Activated naive CD8-positive, alpha-beta T cell treated with anti-CD3 and anti-CD28 coated beads, Interleukin-2, amount 10 ng/mL, durations not matched to agents 7 days and 5 days (primary cell): ENCODE data around the gene MYOG. TPM values are rescaled to one million over a fixed set of nuclear protein-coding genes. Genes with fewer than 3 reads are reported as not detected.

ENCODE experiments used
- ATAC-seq: fragments of 150-1000 bp; cut with Tn5 transposase; one replicate; pipeline ENCODE4 v1.10.0; 2021; ENCODE audit warnings: low read depth, moderate library complexity
- POLR2A ChIA-PET: fragments of 350-600 bp; sonication (Branson Sonifier 250); formaldehyde crosslinking; loops from one replicate; lab custom pipeline; 2021; ENCODE audit warnings: antibody characterized with exemption; lab: Charles Lee
- DNase-seq: peaks from one replicate; pipeline ENCODE4 v3.0.0; 2021
- H3K27ac Mint-ChIP-seq: one replicate; pipeline ENCODE4 v1.8.0; 2022; ENCODE audit warnings: mild to moderate bottlenecking, mixed read lengths
- H3K27me3 Mint-ChIP-seq: one replicate; pipeline ENCODE4 v1.8.0; 2022; ENCODE audit warnings: mild to moderate bottlenecking, moderate library complexity, mixed read lengths
- H3K36me3 Mint-ChIP-seq: one replicate; pipeline ENCODE4 v1.8.0; 2021; ENCODE audit warnings: mild to moderate bottlenecking, mixed read lengths
- H3K4me1 Mint-ChIP-seq: one replicate; pipeline ENCODE4 v1.8.0; 2021; ENCODE audit warnings: mixed read lengths
- H3K4me3 Mint-ChIP-seq: one replicate; pipeline ENCODE4 v1.8.0; 2022; ENCODE audit warnings: mild to moderate bottlenecking, moderate library complexity, mixed read lengths
- H3K9me3 Mint-ChIP-seq: one replicate; pipeline ENCODE4 v1.8.0; 2021; ENCODE audit warnings: mixed read lengths
- total RNA-seq, 2 experiments: library from RNA; stranded (reverse); gene quantifications; one replicate each; pipeline ENCODE4 v1.2.3, GENCODE V29; 2021

The MYOG gene
- total RNA-seq, 2 experiments from 2014 or later = not detected

- H3K36me3 Mint-ChIP-seq = peaks cover 15% of the 10 kb centered on the region
Measured at GRCh38 chr1:203048555-203049051, 37.2 kb downstream of the MYOG start.

DNA sequence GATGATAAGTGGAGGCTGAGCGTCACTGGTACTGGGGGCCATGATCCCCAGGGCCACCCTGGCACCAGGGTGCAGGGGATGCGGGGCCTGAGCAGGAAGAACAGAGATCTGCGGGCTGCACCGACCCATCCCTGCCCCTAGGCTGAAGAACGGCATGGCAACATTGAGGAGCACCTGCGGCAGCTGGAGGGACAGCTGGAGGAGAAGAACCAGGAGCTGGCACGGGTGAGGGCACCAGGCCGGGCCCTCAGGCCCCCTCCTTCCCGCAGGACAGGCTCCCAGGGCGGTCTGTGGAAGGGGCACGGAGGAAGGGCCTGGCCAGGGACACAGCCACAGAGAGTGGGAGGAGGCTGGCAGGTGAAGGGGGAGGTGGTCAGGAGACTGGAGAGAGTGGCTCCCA, 37.7 kb downstream of the MYOG start:
- ATAC-seq = no peak
- H3K27ac Mint-ChIP-seq = no peak overlapping the region
- H3K27me3 Mint-ChIP-seq = no peaks in the 10 kb centered on the region
- peaks cover 15% of the 10 kb centered on the region for H3K36me3 Mint-ChIP-seq
- DNase-seq = no peak
- POLR2A ChIA-PET = no interaction called here
- H3K9me3 Mint-ChIP-seq = no peaks in the 10 kb centered on the region
- H3K4me1 Mint-ChIP-seq = no peaks in the 10 kb centered on the region
- no peak overlapping the region for H3K4me3 Mint-ChIP-seq

More at GRCh38 chr1:203048555-203049051, 37.2 kb downstream of the MYOG start:
- DNase-seq = no peak
- H3K4me1 Mint-ChIP-seq = no peaks in the 10 kb centered on the region
- no peaks in the 10 kb centered on the region for H3K27me3 Mint-ChIP-seq
- no peak overlapping the region for H3K27ac Mint-ChIP-seq
- H3K4me3 Mint-ChIP-seq = no peak overlapping the region
- POLR2A ChIA-PET = no interaction called here
- no peak for ATAC-seq
- H3K9me3 Mint-ChIP-seq = no peaks in the 10 kb centered on the region

DNA sequence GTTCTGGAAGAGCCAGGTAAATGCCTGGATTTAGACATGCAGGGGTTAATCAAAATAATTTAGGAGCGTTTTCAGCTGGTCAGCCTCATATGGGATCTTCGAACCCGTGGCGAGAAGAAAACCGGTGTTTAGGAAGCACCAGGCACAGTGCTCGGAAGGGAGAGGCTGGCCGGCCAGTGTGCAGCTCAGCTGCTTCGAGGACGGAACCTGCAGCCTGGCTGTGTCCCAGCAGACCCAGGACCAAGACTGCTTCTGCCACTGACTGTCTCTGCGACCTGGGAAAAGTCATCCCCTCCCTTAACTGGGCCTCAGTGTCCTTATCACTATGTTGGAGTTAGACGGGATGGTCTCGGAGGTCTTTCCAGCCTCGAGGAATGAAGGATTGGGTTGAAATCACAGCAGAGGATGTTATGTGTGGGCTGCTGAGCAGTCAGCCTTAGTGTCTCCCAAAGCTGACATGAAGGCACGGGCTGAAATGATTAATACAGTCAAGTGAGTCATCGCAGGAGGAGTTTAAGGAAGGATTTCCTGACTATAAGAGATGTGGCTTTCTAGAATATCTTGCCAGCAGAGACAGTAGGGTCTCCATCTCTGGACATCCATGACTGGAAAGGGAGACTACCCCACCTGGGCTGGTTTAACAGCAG, 38.7 kb downstream of the MYOG start:
- POLR2A ChIA-PET = no interaction called here
- Mint-ChIP-seq H3K4me3 (no peak overlapping the region), H3K27me3 (no peaks in the 10 kb centered on the region), H3K36me3 (peaks cover 15% of the 10 kb centered on the region), H3K9me3 (no peaks in the 10 kb centered on the region), H3K27ac (no peak overlapping the region), H3K4me1 (no peaks in the 10 kb centered on the region)
- no peak for DNase-seq
- ATAC-seq = no peak

GRCh38 chr1:203045821-203046594, 39.8 kb downstream of the MYOG start:
- POLR2A ChIA-PET = no interaction called here
- DNase-seq = no peak
- no peak overlapping the region for H3K27ac Mint-ChIP-seq
- no peak for ATAC-seq
- no peaks in the 10 kb centered on the region for H3K27me3 Mint-ChIP-seq
- peaks cover 1% of the 10 kb centered on the region for H3K4me1 Mint-ChIP-seq
- H3K36me3 Mint-ChIP-seq = peaks cover 12% of the 10 kb centered on the region
- H3K4me3 Mint-ChIP-seq = no peak overlapping the region
- H3K9me3 Mint-ChIP-seq = no peaks in the 10 kb centered on the region

- Mint-ChIP-seq H3K4me1 (peaks cover 1% of the 10 kb centered on the region), H3K9me3 (no peaks in the 10 kb centered on the region), H3K4me3 (no peak overlapping the region), H3K27me3 (no peaks in the 10 kb centered on the region), H3K27ac (no peak overlapping the region), H3K36me3 (peaks cover 10% of the 10 kb centered on the region)
- POLR2A ChIA-PET = no interaction called here
- DNase-seq (no peak), ATAC-seq (no peak)
Measured at GRCh38 chr1:203045336-203045735, 40.5 kb downstream of the MYOG start.

DNA sequence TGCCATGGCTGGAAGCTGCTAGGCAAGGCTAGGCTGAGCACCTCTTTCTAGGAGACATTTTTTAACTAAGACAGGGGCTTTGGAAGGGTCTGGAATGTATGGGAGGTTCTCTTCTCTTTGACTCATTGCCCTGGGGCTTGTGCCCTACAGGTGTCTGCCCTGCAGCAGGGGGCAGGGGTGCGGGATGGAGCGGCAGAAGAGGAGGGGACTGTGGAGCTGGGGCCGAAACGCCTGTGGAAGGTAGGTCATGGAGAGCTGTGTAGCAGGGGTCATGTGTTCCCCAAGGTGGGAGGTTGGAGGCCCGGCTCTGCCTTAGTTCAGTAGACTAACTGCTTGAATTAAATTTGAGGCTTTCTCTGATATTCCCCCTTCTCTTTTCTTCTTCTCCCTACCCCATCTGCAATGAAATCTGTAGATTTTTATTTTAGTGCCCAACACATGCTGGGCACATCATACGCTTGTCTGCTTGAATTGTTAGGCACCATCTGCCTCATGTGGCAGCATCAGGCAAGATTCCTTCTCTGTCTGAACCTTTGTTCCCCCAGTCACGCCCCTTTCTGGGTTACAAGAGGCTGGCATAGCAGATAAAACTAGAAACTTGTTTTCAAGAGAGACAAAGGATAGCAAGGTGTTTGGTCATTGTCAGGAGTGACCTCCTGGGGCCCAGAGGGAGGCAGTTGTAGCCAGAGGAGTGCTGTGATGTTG, 41.1 kb downstream of the MYOG start:
- no peak overlapping the region for H3K27ac Mint-ChIP-seq
- H3K4me3 Mint-ChIP-seq = no peak overlapping the region
- H3K36me3 Mint-ChIP-seq = peaks cover 6% of the 10 kb centered on the region
- no peaks in the 10 kb centered on the region for H3K27me3 Mint-ChIP-seq
- DNase-seq (no peak), ATAC-seq (no peak)
- H3K9me3 Mint-ChIP-seq = no peaks in the 10 kb centered on the region
- POLR2A ChIA-PET = no interaction called here
- peaks cover 1% of the 10 kb centered on the region for H3K4me1 Mint-ChIP-seq

DNA sequence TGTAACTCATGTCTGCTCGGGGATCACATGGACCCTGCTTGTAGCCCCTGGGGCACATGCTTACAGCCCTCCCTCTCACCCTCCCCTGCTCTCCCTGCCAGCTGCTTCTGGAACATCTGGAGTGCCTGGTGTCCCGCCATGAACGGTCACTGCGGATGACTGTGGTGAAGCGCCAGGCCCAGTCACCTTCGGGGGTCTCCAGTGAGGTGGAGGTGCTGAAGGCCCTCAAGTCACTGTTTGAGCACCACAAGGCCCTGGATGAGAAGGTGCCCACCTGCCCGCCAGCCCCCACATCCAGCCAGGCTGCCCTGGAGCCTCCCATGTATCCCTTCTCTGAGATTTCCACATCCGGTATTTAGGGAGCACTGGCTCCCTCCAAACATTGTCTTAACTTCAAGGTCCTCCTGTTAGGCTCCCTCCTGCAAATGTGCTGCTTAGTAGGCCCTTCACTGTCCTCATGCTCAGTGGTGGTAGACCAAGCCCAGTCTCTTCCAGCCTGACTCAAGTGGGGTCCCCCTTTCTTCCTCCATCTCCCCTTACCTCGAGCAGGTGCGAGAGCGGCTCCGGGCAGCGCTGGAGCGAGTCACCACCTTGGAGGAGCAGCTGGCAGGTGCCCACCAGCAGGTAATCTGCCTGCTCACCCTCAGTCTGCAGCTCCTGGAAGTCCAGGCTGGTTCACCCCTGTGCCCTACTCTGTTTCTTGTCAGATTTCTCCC, 41.8 kb downstream of the MYOG start:
- peak; percentile 23 for DNase-seq
- ATAC-seq = no peak
- H3K4me1 Mint-ChIP-seq = peaks cover 5% of the 10 kb centered on the region
- no peaks in the 10 kb centered on the region for H3K9me3 Mint-ChIP-seq
- no peak overlapping the region for H3K4me3 Mint-ChIP-seq
- no peaks in the 10 kb centered on the region for H3K27me3 Mint-ChIP-seq
- no peak overlapping the region for H3K27ac Mint-ChIP-seq
- peaks cover 10% of the 10 kb centered on the region for H3K36me3 Mint-ChIP-seq
- POLR2A ChIA-PET = no interaction called here

- H3K27ac Mint-ChIP-seq = no peak overlapping the region
- DNase-seq (no peak), ATAC-seq (no peak)
- peaks cover 5% of the 10 kb centered on the region for H3K36me3 Mint-ChIP-seq
- H3K4me1 Mint-ChIP-seq = peaks cover 12% of the 10 kb centered on the region
- H3K27me3 Mint-ChIP-seq = no peaks in the 10 kb centered on the region
- no peaks in the 10 kb centered on the region for H3K9me3 Mint-ChIP-seq
- POLR2A ChIA-PET = no interaction called here
- H3K4me3 Mint-ChIP-seq = no peak overlapping the region
Measured at GRCh38 chr1:203041351-203041932, 44.4 kb downstream of the MYOG start.

- H3K9me3 Mint-ChIP-seq = no peaks in the 10 kb centered on the region
- POLR2A ChIA-PET = interaction anchor here (1.4 kb wide), 1 partner anchor 132 kb away, joined by 4 read pairs; no protein-coding TSS in a partner anchor
- H3K36me3 Mint-ChIP-seq = peaks cover 5% of the 10 kb centered on the region
- peaks cover 13% of the 10 kb centered on the region for H3K4me1 Mint-ChIP-seq
- H3K27me3 Mint-ChIP-seq = no peaks in the 10 kb centered on the region
- no peak overlapping the region for H3K4me3 Mint-ChIP-seq
- DNase-seq = no peak
- no peak overlapping the region for H3K27ac Mint-ChIP-seq
- no peak for ATAC-seq
Measured at GRCh38 chr1:203040513-203041275, 45.1 kb downstream of the MYOG start.

DNA sequence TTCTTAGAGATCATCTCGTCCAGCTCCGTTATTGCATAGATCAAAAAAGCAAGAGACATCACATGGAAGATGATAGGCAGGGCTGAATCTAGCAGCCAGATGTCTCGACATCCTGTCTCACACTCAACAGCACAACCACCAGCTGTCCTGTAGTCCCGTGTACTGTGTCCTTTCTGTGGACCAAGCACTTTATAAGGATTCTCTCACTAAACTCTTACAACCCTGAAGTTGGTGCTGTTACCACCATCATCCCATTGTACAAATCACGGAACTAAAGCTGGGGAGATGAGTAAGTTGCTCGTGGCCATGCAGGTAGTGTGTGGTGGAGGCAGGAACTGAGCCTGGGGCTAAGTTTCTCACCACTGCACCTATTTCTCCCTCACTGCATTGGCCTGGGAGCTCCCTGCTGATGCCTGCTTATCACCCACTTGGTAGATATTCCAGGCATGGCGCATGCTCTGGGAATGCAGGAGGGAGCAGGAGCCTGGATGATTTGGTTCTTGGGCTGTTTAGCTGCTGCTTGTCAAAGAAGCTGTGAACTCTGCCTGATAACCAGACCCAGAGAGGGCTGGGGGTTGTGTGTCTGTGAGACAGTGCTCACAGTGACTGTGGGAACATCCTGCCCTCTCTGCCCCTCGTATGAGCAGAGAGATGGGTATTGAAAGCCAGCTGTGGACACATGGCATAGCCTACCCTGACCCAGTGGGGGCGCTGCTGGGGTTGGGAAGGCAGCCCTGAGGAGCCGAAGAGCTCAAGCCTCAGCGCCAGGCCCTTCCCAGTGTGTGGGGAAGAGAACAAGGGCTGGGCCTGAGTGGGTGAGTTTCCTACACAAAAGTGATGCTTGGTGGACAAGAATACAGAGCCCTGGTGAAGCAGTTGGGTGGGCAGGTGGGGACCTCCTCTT, 46.0 kb downstream of the MYOG start:
- Mint-ChIP-seq H3K9me3 (no peaks in the 10 kb centered on the region), H3K27me3 (peaks cover 2% of the 10 kb centered on the region), H3K4me3 (no peak overlapping the region), H3K27ac (no peak overlapping the region), H3K4me1 (peaks cover 13% of the 10 kb centered on the region), H3K36me3 (peaks cover 5% of the 10 kb centered on the region)
- ATAC-seq = no peak
- POLR2A ChIA-PET = interaction anchor here (1.4 kb wide), 1 partner anchor 133 kb away, joined by 4 read pairs; no protein-coding TSS in a partner anchor
- DNase-seq = no peak

GRCh38 chr1:203038891-203039608, 46.8 kb downstream of the MYOG start:
- H3K27ac Mint-ChIP-seq = no peak overlapping the region
- POLR2A ChIA-PET = interaction anchor here (1.4 kb wide), 1 partner anchor 133 kb away, joined by 4 read pairs; no protein-coding TSS in a partner anchor
- ATAC-seq = peak; percentile 74
- DNase-seq = peak; percentile 59
- no peak overlapping the region for H3K4me3 Mint-ChIP-seq
- H3K9me3 Mint-ChIP-seq = no peaks in the 10 kb centered on the region
- H3K27me3 Mint-ChIP-seq = peaks cover 2% of the 10 kb centered on the region
- peaks cover 14% of the 10 kb centered on the region for H3K4me1 Mint-ChIP-seq
- peaks cover 4% of the 10 kb centered on the region for H3K36me3 Mint-ChIP-seq
